ENCODE measurements around the gene CCDC194.
"Not testable (repeated sequence)": the region's sequence is repeated elsewhere in the genome, so short reads cannot be mapped to it uniquely, and the experiment has no call there.

CCDC194 gene

DNA sequence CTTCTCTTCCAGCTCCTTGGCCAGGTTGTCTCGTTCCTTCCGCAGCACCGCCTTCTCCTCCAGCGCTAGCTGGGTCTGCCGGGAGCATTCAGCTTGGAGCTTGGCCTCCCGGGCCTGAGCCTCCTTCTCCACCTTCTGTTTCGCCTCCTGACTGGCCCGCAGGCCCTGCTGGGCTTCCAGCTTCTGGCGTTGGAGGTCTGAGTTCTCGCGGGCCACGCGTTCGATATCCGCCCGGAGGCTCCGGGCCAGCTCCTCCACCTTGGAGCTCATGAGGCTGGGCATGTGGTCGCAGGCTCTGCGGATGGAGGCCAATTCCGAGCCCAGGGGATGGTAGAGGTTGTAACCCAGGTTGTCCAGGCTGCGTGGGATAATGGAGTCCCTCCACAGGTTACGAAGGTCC, 28.6 kb downstream of the CCDC194 start:
- DNase-seq: no peak

DNA sequence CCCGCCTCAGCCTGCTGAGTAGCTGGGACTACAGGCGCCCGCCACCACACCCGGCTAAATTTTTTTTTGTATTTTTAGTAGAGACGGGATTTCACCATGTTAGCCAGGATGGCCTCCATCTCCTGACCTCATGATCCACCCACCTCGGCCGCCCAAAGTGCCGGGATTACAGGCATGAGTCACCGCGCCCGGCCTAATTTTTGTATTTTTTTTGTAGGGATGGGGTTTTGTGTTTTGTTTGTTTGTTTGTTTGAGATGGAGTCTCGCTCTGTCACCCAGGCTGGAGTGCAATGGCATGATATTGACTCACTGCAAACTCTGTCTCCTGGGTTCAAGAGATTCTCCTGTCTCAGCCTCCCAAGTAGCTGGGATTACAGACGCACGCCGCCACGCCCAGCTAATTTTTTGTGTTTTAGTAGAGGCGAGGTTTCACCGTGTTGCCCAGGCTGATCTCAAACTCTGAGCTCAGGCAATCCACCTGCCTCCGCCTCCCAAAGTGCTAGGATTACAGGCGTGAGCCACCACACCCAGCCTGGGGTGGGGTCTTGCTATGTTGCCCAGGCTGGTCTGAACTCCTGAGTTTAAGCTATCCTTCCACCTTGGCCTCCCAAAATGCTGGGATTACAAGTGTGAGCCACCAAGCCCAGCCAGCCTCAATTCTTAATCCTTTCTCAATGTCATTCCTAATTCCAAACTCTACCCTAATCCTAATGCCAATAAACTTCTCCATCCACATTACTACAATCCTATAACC, 30.0 kb downstream of the CCDC194 start:
- DNase-seq: not testable (repeated sequence)

DNA sequence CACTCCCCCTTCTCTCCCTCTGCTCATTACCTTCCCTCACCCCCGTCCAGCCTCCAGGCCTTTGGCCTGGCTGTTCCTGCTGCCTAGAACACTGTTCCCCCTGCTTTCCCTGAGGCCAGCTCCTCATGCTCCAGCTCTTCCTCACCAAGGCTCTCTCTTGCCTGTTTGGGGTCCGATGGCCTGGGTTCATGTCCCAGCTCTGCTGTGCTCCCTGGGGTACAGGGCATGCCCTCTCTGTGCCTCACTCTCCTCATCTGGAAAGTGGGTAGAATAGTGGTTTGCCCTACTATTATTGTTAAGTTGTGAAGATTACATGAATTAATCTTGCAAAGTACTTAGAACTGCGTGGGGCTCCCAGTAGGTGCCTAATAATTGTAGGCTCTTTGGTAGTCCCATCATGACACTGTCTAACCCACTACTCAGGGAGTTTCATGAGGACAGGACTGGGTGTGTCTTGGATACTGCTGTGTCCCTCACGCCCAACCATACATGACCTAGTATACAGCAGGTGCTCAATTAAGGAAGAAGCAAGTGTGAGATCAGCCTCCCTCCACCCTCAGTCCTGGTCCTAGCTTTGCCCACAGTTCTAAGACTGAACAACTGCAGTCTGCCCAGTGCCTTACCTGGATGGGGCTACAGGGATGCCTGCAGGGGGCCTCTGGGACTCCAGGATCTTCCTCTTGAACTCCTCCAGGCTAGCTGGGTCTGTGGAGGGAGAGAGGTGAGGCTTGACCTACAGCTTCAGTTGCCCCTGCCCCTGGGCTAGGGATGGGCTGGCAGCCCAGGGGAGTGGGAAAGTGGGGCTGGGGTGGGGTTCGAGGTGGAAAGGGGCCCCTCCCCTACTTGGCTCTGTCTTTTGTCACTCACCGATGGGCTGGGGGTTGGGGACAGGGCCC, 33.8 kb downstream of the CCDC194 start:
- no peak for DNase-seq

DNA sequence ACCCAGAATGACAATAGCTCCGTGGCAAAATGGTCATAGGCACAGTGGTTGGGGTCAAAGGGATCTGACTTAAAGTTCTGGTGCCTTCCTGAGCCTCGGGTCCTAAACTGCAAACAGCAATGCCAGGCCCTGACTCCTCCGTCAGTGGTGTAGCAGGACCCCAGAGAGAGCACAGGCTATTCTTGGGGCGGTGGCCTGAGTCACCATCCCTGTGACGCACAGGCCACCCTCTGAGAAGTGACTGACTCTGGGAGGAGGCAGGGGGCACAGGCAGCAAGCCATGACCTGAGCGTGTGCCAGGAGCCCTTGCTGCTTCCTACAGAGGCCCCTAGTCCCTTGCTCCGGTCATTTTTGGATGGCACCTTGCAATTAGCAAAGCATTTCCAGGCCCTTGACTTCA, 35.6 kb downstream of the CCDC194 start:
- no peak for DNase-seq

DNA sequence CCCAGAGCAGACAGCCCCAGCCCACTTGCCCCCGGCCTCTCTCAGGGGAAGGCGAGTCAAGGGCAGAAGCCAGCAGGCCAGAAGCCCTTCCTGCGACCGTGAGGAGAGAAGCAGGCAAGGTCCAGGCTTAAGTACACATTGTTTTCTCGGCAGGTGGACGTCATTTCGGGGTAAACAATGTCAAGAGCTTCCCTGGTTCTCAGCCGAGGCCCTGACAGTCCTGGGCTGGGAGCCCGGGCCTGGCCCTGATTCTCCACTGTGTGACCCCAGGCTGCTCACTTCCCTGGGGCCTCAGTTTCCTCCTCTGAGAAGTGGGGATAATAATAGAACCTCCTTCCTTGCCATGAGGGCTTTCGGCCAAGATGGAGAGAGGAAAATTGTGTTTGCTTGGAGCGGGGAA, 36.3 kb downstream of the CCDC194 start:
- no peak for DNase-seq

DNA sequence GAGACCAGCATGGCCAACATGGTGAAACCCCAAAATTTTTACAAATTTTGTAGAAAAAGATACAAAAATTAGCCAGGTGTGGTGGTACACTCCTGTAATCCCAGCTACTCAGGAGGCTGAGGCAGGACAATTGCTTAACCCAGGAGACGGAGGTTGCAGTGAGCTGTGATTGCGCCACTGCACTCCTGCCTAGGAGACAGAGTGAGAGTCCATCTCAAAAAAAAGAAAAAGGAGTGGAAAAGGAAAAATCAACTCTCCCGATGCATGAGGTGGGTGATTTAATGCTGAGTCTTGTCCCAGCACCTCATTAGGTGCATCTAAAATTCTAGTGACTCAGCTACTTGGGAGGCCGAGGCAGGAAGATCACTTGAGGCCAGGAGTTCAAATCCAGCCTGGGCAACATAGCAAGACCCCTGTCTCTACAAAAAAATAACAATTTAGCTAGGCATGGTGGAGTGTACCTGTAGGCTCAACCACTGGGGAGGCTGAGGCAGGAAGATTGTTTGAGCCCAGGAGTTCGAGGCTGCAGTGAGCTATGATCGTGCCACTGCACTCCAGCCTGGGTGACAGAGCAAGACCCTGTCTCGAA, 36.8 kb downstream of the CCDC194 start:
- no peak for DNase-seq

DNA sequence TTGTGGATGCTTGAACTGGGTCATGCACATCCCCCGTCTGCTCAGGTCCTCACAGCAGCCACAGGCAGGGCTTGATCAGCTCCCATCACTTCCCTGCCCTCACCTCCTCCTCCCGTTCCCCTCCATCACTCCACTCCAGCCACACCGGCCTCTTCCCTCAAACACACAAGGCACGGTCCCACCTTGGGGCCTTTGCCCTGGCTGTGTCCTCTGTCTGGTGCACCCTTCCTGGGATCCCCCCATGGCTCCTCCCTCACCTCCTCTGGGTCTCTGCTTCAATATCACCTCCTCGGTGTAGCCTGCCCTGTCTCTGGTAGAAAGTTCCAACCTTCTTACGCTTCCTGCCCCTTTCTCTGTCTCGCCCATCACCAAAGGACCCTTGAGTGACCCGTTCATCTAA, 40.6 kb downstream of the CCDC194 start:
- DNase-seq: no peak

DNA sequence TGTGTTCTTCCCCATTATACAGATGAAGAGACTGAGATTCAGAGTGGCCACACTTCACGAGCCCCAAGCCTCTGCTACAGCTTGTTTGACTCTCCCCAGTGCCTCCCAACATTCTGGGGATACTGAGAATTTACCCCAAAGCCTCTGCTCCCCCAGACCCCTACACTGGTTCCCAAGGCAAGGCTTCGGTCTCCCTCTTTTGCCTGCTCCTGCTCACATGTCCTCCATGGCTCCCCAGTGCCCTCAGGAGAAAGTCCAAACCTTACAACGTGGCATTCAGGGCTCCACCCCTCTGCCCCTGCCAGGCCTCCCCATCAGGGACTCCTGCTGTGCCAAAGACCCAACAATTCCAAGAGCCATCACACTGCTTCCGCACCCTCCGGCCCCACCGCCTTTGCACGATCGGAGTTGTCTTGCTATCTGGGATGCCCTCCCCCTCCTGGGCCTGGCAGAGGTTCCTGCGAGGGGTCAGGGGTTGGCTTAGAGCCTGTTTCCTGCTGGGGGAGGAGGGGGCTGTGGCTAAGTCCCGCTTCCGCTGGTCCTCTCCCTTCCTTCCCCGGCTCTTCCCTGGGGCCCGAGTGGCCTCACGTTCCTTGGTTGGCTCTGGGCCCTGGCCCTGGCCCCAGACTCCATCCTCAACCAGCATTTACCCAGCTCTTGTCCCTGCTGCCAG, 41.3 kb downstream of the CCDC194 start:
- no peak for DNase-seq

DNA sequence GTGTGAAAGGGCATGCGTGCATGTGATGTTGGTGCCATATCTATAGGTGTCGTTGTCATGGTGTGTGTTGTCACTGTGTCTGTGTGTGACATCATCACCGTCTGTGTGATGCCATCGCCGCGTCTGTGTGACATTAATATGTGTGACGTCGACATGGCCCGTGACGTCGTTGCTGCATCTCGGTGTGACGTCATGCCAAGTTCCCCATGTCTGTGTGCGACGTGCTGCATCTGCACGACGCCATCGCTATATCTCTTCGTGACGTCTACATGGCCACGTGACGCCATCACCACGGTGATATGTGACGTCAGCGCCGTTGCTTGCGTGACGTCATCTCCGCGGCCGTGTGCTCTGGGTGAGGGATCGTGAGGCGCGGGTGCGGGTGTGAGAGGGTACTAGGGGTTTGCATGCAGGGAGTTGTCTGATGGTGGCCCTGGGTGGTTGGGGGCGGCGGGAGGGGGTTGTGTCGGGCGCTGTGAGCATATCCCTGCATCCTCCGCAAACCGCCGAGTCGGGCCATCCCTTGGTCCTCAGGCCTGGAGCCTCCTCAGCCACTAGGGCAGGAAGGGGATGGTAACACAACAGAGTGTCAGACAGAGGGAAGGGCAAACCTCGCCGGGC, 42.1 kb downstream of the CCDC194 start:
- DNase-seq: no peak

DNA sequence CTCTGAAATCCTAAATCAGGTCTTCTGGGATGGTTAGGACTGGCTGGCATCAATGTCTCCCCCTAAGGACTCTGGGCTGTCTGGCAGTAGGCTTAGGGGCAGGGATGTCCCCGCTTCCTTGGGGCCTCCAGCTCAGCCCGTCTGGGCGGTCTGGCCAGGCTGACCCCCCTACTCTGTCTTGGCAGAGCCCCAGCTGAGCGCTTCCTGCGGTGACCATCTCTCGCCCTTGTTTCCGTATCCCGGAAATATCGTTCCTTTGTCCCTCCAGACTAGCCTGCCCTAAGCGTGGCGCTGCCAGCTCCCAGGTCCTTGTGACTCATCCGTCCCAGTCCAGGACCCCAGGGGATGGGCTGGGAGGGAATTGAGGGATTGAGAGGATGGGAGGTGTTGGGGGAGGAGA, 45.3 kb downstream of the CCDC194 start:
- DNase-seq: no peak

DNA sequence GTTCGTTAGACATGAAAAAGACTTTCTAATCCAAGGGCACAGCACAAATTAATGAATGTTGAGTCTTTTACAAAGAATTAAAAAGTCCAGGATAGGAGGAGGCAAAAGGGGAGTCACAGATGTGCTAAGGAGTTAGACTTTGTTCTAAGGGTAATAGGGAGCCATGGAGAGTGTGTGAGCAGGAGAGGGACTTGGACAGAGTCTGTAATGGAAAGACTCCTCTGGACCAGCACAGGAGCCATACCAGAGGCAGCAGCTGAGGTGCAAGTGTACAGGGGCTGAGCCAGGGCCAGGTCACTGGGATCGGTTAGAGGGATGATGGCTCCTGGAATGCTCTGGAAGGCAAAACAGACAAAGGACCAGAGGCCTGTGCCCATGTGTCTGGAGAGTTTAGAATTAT, 46.1 kb downstream of the CCDC194 start:
- no peak for DNase-seq

DNA sequence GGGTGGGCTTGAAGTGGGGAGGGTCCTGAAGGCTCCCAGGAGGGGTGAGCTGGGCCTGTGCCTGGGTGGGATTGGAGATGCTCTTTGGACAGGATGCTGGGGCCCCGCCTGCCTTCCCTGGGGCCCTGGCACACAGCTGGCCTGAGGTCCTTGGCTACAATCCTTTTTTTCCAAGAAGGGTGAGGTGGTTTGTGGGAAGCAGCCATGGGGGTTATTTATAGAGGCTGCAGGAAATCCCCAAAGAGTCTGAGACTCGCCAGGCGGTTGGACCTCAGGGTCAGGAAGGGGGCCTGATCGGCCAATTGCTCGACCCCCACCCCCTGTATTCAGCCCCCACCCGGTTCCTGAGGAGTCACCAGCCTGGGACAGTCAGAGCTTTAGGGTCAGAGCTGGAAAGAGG, 46.6 kb downstream of the CCDC194 start:
- DNase-seq: no peak

DNA sequence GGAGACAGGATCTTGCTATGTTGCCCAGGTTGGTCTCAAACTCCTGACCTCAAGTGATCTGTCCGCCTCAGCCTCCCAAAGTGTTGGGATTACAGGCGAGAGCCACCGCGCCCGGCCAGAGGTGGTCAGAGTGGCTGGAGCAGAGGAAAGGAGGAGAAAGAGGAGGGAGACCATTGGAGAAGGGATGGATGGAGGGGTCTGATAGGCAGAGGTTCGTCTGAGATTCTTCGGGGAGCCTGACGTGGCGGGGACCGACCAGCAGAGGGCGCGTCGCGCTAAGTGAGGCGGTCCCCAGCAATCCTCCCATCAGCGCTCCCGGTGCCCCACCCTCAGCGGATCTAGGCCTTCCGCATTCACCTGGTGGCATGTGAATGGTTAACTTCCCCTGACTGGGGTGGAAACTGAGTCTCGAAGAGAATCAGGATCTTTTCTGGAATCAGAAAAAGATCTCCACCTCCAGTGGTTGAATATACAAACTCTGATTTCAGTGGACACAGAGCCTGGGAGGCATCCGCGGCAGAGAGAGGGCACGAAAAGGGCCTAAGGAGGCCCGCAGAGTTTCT, 47.8 kb downstream of the CCDC194 start:
- peak; percentile 92 for DNase-seq

DNA sequence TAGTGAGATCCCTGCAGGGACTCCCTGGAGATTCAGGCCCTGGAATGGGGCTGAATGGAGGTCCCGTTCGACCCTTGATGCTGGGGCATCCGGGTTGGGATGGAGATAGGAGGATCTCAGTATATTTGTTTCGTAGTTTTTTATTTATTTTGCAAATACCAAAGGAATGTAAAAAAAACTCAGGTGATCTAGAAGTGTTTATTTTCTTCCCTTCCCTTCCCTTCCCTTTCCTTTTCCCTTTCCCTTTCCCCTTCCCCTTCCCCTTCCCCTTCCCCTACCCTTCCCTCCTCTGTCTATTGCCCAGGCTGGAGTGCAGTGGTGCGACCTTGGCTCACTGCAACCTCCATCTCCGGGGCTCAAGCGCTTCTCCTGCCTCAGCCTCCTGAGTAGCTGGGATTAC, 52.2 kb downstream of the CCDC194 start:
- no peak for DNase-seq

DNA sequence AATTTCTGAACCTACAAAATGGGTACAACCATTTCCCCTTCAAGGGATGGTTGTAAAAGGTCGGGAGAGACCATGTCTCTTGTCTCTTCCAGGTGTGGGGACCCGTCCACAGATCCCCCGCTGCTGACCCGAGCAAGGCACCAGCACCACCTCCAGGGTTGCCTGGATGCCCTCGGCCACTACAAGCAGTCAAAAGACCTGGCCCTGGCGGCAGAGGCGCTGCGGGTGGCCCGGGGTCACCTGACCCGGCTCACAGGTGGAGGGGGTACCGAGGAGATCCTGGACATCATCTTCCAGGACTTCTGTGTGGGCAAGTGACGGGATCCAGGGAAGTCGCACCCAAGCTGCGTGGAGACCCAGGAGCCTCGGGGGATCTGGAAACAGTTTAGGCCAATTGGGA, 52.6 kb downstream of the CCDC194 start:
- DNase-seq: no peak

DNA sequence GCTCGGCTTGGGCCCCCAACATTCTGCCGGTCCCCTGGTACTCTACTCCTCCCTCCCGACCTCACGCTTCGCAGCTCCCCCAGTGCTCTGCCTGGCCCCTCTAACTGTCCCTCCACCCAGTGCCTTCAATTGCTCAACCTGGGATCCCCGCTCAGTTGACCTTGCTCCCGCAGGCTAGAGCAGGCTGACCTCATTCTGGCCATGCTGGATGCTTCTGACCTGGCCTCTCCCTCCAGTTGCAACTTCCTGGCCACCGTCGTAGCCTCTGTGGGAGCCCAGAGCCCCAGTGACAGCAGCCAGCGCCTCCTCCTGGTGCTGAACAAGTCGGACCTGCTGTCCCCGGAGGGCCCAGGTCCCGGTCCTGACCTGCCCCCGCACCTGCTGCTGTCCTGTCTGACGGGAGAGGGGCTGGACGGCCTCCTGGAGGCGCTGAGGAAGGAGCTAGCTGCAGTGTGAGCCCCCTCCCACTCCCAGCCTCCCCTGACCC, 53.1 kb downstream of the CCDC194 start:
- DNase-seq: no peak

All from stimulated activated CD8-positive, alpha-beta memory T cell treated with anti-CD3 and anti-CD28 coated beads, Interleukin-4, amount 100 ng/mL, for 48 hours (primary cell).